ENCODE measurements around the gene TRHDE. TPM values are rescaled to one million over a fixed set of nuclear protein-coding genes. Genes with fewer than 3 reads are reported as not detected.

The TRHDE gene
- total RNA-seq, 1 donor from 2014 or later = 16.7 TPM

DNA sequence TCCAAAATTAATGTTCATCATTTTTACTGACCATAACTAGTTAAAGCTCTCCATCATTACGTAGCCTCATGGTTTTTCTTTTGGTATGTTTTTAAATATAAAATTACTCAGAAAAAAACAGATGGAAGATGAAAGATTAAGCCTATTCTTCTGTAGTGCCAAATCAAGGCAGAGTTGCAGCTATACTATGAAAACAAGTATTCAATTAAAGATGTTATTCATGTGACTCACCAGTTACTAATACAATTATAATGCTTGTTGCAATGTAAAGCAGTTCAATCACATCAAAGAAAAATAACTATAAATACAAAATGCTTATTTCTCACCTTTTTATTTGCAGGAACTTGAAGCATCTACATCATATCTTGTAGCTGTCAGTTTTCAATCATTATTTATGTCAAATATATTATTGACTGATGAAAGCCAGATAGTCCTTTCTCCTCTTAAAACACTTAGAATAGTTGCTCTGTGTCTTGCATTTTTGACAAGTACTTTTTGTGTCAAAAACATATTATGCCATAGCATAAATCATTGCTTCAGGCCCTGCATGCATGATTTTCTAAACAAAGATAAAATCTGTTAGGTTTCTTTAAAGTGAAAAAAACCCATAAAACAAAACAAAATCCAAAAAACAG is 36.0 kb upstream of the TRHDE start:
- H3K9me3 Mint-ChIP-seq (ENCODE audit: unreplicated experiment) = peaks cover 5% of the 10 kb centered on the region
- no peaks in the 10 kb centered on the region for H3K27me3 Mint-ChIP-seq (ENCODE audit: unreplicated experiment)
- TF ChIP-seq, protein P1, sequence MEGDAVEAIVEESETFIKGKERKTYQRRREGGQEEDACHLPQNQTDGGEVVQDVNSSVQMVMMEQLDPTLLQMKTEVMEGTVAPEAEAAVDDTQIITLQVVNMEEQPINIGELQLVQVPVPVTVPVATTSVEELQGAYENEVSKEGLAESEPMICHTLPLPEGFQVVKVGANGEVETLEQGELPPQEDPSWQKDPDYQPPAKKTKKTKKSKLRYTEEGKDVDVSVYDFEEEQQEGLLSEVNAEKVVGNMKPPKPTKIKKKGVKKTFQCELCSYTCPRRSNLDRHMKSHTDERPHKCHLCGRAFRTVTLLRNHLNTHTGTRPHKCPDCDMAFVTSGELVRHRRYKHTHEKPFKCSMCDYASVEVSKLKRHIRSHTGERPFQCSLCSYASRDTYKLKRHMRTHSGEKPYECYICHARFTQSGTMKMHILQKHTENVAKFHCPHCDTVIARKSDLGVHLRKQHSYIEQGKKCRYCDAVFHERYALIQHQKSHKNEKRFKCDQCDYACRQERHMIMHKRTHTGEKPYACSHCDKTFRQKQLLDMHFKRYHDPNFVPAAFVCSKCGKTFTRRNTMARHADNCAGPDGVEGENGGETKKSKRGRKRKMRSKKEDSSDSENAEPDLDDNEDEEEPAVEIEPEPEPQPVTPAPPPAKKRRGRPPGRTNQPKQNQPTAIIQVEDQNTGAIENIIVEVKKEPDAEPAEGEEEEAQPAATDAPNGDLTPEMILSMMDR (IDR thresholded peaks at IDR 0.05; ENCODE audit: partially characterized antibody, unreplicated experiment) = no peak

DNA sequence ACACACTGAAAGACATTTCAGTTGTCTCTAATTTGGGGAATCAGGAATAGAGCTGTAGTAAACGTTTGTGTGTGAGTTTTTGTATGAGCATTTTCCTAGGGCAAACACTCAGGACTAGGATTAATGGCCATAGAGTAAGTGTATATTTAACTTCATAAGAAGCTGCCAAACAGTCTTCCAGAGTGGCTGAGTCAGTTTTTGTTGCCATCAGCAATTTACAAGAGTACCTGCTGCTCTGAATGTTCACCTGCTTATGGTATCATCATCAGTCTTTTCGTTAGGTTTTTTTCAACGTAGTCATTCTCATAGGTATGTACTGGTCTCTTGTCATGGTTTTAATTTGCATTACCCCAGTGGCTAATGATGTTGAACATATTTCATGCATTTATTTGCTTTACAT is 30.6 kb upstream of the TRHDE start:
- no peak for DNase-seq
- Mint-ChIP-seq H3K4me1 (ENCODE audit: low read depth, unreplicated experiment) (peaks cover 10% of the 10 kb centered on the region), H3K36me3 (ENCODE audit: unreplicated experiment) (no peaks in the 10 kb centered on the region), H3K9me3 (ENCODE audit: unreplicated experiment) (peaks cover 5% of the 10 kb centered on the region), H3K27me3 (ENCODE audit: unreplicated experiment) (no peaks in the 10 kb centered on the region), H3K4me3 (ENCODE audit: unreplicated experiment) (no peak overlapping the region), H3K27ac (ENCODE audit: unreplicated experiment) (no peak overlapping the region)
- TF ChIP-seq, protein P1 (IDR thresholded peaks at IDR 0.05; ENCODE audit: partially characterized antibody, unreplicated experiment) = no peak

More for the DNA sequence above, 36.0 kb upstream of the TRHDE start:
- DNase-seq = no peak
- no peaks in the 10 kb centered on the region for H3K36me3 Mint-ChIP-seq (ENCODE audit: unreplicated experiment)
- peak overlapping the region; percentile 64 for H3K27ac Mint-ChIP-seq (ENCODE audit: unreplicated experiment)
- H3K4me3 Mint-ChIP-seq (ENCODE audit: unreplicated experiment) = no peak overlapping the region
- peaks cover 19% of the 10 kb centered on the region for H3K4me1 Mint-ChIP-seq (ENCODE audit: low read depth, unreplicated experiment)

DNA sequence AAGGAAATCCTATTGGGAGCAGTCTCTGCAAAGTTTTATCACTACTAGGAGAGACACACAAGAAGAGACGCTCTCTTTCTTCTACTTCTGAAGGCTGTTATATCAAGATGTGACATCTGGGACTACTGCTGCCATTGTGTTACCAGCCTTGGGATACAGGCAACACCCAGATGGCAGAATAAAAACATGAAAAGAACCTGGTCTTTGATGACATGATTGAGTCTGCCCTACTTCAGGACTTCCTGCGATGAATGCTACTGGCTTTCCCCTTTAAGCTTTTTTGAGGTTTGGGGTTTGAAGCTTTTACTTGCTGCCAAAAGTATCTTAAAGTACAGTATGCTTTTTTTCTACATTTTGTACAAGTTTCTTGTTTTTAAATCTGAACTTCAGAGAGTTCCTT is 29.2 kb upstream of the TRHDE start:
- Mint-ChIP-seq H3K4me1 (ENCODE audit: low read depth, unreplicated experiment) (peaks cover 8% of the 10 kb centered on the region), H3K4me3 (ENCODE audit: unreplicated experiment) (no peak overlapping the region), H3K9me3 (ENCODE audit: unreplicated experiment) (peaks cover 5% of the 10 kb centered on the region), H3K36me3 (ENCODE audit: unreplicated experiment) (no peaks in the 10 kb centered on the region), H3K27ac (ENCODE audit: unreplicated experiment) (no peak overlapping the region), H3K27me3 (ENCODE audit: unreplicated experiment) (no peaks in the 10 kb centered on the region)
- TF ChIP-seq, protein P1 (IDR thresholded peaks at IDR 0.05; ENCODE audit: partially characterized antibody, unreplicated experiment) = no peak
- DNase-seq = no peak

DNA sequence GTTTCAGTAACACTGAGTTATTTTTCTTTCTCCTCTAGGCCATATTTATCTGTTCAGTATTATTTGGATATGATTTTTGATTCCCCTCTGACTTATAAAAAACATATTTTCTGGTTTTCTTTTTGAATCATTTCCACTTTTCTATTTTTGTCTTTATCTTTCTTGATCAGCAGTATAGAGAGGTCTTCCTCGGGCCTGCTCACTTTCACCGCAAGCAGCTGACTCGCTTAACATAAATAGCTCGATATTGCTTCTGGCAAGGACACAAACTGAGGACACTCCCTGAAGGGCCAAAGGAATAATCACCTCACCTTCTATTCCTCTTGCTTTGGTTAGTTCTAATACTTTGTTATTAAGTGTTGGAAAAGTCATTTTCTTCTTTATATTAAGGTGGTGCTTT is 25.8 kb upstream of the TRHDE start:
- Mint-ChIP-seq H3K27me3 (ENCODE audit: unreplicated experiment) (no peaks in the 10 kb centered on the region), H3K4me3 (ENCODE audit: unreplicated experiment) (no peak overlapping the region), H3K9me3 (ENCODE audit: unreplicated experiment) (peaks cover 4% of the 10 kb centered on the region), H3K36me3 (ENCODE audit: unreplicated experiment) (peaks cover 4% of the 10 kb centered on the region), H3K4me1 (ENCODE audit: low read depth, unreplicated experiment) (peaks cover 6% of the 10 kb centered on the region), H3K27ac (ENCODE audit: unreplicated experiment) (no peak overlapping the region)
- TF ChIP-seq, protein P1 (IDR thresholded peaks at IDR 0.05; ENCODE audit: partially characterized antibody, unreplicated experiment) = no peak
- DNase-seq = no peak

DNA sequence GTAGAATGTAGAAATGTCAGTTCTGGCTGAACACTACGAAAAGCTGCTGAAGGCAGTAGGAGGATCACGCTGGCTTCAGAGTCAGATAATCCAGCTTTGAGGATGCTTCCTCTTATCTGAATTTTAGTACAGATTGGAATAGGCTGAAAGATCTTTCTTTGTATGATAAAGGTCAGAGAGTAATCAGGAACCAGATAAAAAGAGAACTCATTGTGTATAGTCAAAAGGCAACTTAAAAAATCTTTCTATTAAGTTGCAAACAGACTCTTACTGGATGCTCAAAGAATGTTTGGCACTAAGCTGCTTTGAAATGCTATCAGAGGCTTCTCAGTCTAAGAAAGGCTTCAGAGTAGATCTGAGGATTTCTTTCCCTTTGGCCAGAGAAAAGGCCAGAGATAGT is 21.8 kb upstream of the TRHDE start:
- DNase-seq = no peak
- Mint-ChIP-seq H3K4me3 (ENCODE audit: unreplicated experiment) (no peak overlapping the region), H3K9me3 (ENCODE audit: unreplicated experiment) (peaks cover 5% of the 10 kb centered on the region), H3K27ac (ENCODE audit: unreplicated experiment) (no peak overlapping the region), H3K27me3 (ENCODE audit: unreplicated experiment) (no peaks in the 10 kb centered on the region), H3K36me3 (ENCODE audit: unreplicated experiment) (peaks cover 4% of the 10 kb centered on the region), H3K4me1 (ENCODE audit: low read depth, unreplicated experiment) (peaks cover 6% of the 10 kb centered on the region)
- TF ChIP-seq, protein P1 (IDR thresholded peaks at IDR 0.05; ENCODE audit: partially characterized antibody, unreplicated experiment) = no peak
